T-helper 9 cell (primary cell): ENCODE data around the gene CSNK1D.

ENCODE experiments used
- DNase-seq: peaks from one replicate; pipeline ENCODE4 v3.0.0-alpha.2; 2020

CSNK1D gene

GRCh38 chr17:82294064-82294773 is 20.7 kb upstream of the CSNK1D start:
- DNase-seq, result no peak

GRCh38 chr17:82292251-82293154 is 19.0 kb upstream of the CSNK1D start:
- peak; percentile 82 for DNase-seq

GRCh38 chr17:82291582-82292250 is 18.2 kb upstream of the CSNK1D start:
- no peak for DNase-seq

- no peak for DNase-seq
Observed at GRCh38 chr17:82287868-82288801, 14.6 kb upstream of the CSNK1D start.

GRCh38 chr17:82287013-82287867 is 13.7 kb upstream of the CSNK1D start:
- DNase-seq, result no peak

- no peak for DNase-seq
Observed at GRCh38 chr17:82285141-82285540, 11.6 kb upstream of the CSNK1D start.

- no peak for DNase-seq
Observed at GRCh38 chr17:82283208-82283749, 9.8 kb upstream of the CSNK1D start.

- no peak for DNase-seq
Observed at GRCh38 chr17:82282239-82283207, 9.0 kb upstream of the CSNK1D start.

GRCh38 chr17:82281502-82282238 is 8.2 kb upstream of the CSNK1D start:
- no peak for DNase-seq

GRCh38 chr17:82281076-82281475 is 7.6 kb upstream of the CSNK1D start:
- DNase-seq, result no peak

GRCh38 chr17:82280537-82280936 is 7.0 kb upstream of the CSNK1D start:
- DNase-seq, result no peak

GRCh38 chr17:82278786-82279391 is 5.4 kb upstream of the CSNK1D start:
- no peak for DNase-seq

GRCh38 chr17:82278308-82278707 is 4.8 kb upstream of the CSNK1D start:
- DNase-seq, result no peak

GRCh38 chr17:82277851-82278250 is 4.4 kb upstream of the CSNK1D start:
- DNase-seq, result no peak

GRCh38 chr17:82276938-82277337 is 3.4 kb upstream of the CSNK1D start:
- no peak for DNase-seq

GRCh38 chr17:82275326-82275725 is 1.8 kb upstream of the CSNK1D start:
- DNase-seq, result no peak

- no peak for DNase-seq
Observed at GRCh38 chr17:82274134-82275020, 877 bp upstream of the CSNK1D start.
